Dermis microvascular lymphatic vessel endothelial cell (primary cell): ENCODE measurements around the gene ST8SIA2. TPM values are rescaled to one million over a fixed set of nuclear protein-coding genes. Genes with fewer than 3 reads are reported as not detected.

Experiments used
- DNase-seq, 2 donors: peaks; one replicate each; pipeline versions ENCODE4 v3.0.0 to v3.0.0-alpha.2; 2010; ENCODE audit warnings: low read depth in 2 of 2
- total RNA-seq: library from RNA; depleted of rRNA; stranded (reverse); fragments of >200 nt; gene quantifications from 2 replicates; pipeline ENCODE4 v1.2.1, GENCODE V29; 2014

The ST8SIA2 gene
- total RNA-seq, result 0.13 and 0.25 TPM in 2 replicates

- peak in 1 of 2 donors; percentile 13 for DNase-seq
Measured at GRCh38 chr15:92393071-92393979, at the start of gene ST8SIA2. Gene ST8SIA2 (plus strand): TSS chr15:92393881. CDS start chr15:92394065, 184 bp downstream.

GRCh38 chr15:92343924-92344643, 49.6 kb upstream of the ST8SIA2 start:
- no peak for DNase-seq

- DNase-seq, result no peak
Measured at GRCh38 chr15:92346063-92346462, 47.6 kb upstream of the ST8SIA2 start.

GRCh38 chr15:92355307-92355706, 38.4 kb upstream of the ST8SIA2 start:
- DNase-seq, result no peak

- DNase-seq, result no peak
Measured at GRCh38 chr15:92361321-92362000, 32.2 kb upstream of the ST8SIA2 start.

GRCh38 chr15:92362001-92362350, 31.7 kb upstream of the ST8SIA2 start:
- no peak for DNase-seq

GRCh38 chr15:92365084-92365483, 28.6 kb upstream of the ST8SIA2 start:
- DNase-seq, result no peak

GRCh38 chr15:92365906-92366305, 27.8 kb upstream of the ST8SIA2 start:
- no peak for DNase-seq

- DNase-seq, result no peak
Measured at GRCh38 chr15:92366381-92366780, 27.3 kb upstream of the ST8SIA2 start.

- no peak for DNase-seq
Measured at GRCh38 chr15:92375057-92375456, 18.6 kb upstream of the ST8SIA2 start.

- no peak for DNase-seq
Measured at GRCh38 chr15:92376109-92376508, 17.6 kb upstream of the ST8SIA2 start.

GRCh38 chr15:92377083-92377789, 16.4 kb upstream of the ST8SIA2 start:
- no peak for DNase-seq

- no peak for DNase-seq
Measured at GRCh38 chr15:92383519-92384324, 10.0 kb upstream of the ST8SIA2 start.

GRCh38 chr15:92384381-92384780, 9.3 kb upstream of the ST8SIA2 start:
- no peak for DNase-seq

GRCh38 chr15:92385096-92385495, 8.6 kb upstream of the ST8SIA2 start:
- DNase-seq, result no peak

- peak; percentile 9 to 27 for DNase-seq
Measured at GRCh38 chr15:92391640-92392039, 2.0 kb upstream of the ST8SIA2 start.

- DNase-seq, result no peak
Measured at GRCh38 chr15:92392462-92392861, 1.2 kb upstream of the ST8SIA2 start.

GRCh38 chr15:92393980-92394308, 263 bp downstream of the ST8SIA2 start:
- no peak for DNase-seq

- no peak for DNase-seq
Measured at GRCh38 chr15:92394309-92395097, 822 bp downstream of the ST8SIA2 start.

- no peak for DNase-seq
Measured at GRCh38 chr15:92395098-92395635, 1.5 kb downstream of the ST8SIA2 start.
